Neutrophil (primary cell): Measurements from ENCODE around the gene MMUT.

Source experiments
- H3K27ac ChIP-seq: fragments of 200-600 bp; sonication (generic); 2 replicates; pipeline ENCODE4 v1.5.1; 2016; ENCODE audit warnings: mild to moderate bottlenecking, moderate library complexity
- H3K27me3 ChIP-seq: fragments of 200-600 bp; sonication (generic); 2 replicates; pipeline ENCODE4 v1.6.0; 2016; ENCODE audit warnings: mild to moderate bottlenecking
- H3K36me3 ChIP-seq: fragments of 200-600 bp; sonication (generic); 2 replicates; pipeline ENCODE4 v1.5.1; 2017
- H3K4me1 ChIP-seq, 2 experiments: fragments of 200-600 bp in 1 of 2; sonication (generic) in 1 of 2; 1 replicate in 1 of 2; 2 replicates in 1 of 2; pipeline versions ENCODE4 v1.5.1 to v1.6.1; 2013 to 2016; ENCODE audit warnings: low read depth in 1 of 2, low read length in 1 of 2, mild to moderate bottlenecking in 1 of 2, moderate library complexity in 1 of 2; ENCODE audit not compliant: control insufficient read depth in 1 of 2, insufficient read depth in 1 of 2
- H3K4me3 ChIP-seq, 2 experiments: fragments of 200-600 bp in 1 of 2; sonication (generic) in 1 of 2; 1 replicate in 1 of 2; 2 replicates in 1 of 2; pipeline ENCODE4 v1.5.1; 2013 to 2016; ENCODE audit warnings: low read depth in 1 of 2, low read length in 1 of 2, mild to moderate bottlenecking in 1 of 2, moderate library complexity in 1 of 2
- H3K9me3 ChIP-seq: fragments of 200-600 bp; sonication (generic); 2 replicates; pipeline ENCODE4 v1.5.1; 2016
- TF ChIP-seq, protein P1 (sequence below): fragments of 200-600 bp; sonication (generic); IDR thresholded peaks from 2 replicates; pipeline ENCODE4 v1.5.1; 2016; ENCODE audit warnings: antibody characterized with exemption

MMUT gene

DNA sequence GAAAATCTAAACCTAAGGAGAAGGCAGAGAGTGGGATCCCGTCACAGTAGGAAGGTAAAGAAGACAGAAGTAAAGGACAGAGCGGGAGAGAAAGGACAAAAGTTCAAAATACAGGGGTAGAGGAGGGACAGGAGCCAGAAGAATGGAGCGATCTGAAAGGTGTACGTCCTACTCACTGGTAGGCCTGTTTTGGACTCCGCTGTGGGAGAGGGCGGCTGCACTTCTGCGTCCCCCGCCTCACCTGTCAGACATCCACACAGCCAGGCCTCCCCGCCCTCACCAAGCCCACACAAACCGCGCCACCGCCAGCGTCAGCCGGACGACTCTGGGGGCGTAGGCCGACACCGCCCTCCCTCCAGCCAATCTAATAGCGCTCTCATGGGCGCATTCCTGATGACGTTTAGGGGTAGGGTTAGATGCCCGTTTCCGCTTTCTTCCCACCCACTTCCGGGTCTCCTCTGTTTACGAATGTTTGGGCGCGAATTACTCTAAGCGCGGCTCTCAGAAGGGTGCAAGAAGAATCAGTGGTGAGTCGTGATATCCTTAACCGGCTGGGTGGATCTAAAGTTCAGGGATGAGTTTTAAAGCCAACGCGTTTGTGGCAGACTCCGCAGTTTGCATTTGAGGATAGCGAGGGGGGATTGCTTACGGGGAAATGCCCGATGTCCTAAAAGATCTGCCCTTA, at the start of gene MMUT, which contains the start of gene CENPQ:
TSS of gene MMUT (minus strand) at position 327 of the 685 bp plus-strand sequence. CDS start 3,787 bp downstream, outside the sequence.
TSS of gene CENPQ (plus strand) at position 444 of the 685 bp plus-strand sequence. CDS start 6,807 bp downstream, outside the sequence.
- TF ChIP-seq, protein P1, sequence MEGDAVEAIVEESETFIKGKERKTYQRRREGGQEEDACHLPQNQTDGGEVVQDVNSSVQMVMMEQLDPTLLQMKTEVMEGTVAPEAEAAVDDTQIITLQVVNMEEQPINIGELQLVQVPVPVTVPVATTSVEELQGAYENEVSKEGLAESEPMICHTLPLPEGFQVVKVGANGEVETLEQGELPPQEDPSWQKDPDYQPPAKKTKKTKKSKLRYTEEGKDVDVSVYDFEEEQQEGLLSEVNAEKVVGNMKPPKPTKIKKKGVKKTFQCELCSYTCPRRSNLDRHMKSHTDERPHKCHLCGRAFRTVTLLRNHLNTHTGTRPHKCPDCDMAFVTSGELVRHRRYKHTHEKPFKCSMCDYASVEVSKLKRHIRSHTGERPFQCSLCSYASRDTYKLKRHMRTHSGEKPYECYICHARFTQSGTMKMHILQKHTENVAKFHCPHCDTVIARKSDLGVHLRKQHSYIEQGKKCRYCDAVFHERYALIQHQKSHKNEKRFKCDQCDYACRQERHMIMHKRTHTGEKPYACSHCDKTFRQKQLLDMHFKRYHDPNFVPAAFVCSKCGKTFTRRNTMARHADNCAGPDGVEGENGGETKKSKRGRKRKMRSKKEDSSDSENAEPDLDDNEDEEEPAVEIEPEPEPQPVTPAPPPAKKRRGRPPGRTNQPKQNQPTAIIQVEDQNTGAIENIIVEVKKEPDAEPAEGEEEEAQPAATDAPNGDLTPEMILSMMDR: no peak
- H3K27ac ChIP-seq: peak within 1 kb of the TSS; percentile 77
- peak within 1 kb of the TSS; percentile 69 to 75 for H3K4me3 ChIP-seq
- no peaks in the 10 kb centered on the region for H3K9me3 ChIP-seq
- H3K4me1 ChIP-seq: peaks cover 31 to 36% of the 10 kb centered on the region in 2 experiments
- H3K36me3 ChIP-seq: peaks cover 2% of the 10 kb centered on the region
- no peaks in the 10 kb centered on the region for H3K27me3 ChIP-seq

DNA sequence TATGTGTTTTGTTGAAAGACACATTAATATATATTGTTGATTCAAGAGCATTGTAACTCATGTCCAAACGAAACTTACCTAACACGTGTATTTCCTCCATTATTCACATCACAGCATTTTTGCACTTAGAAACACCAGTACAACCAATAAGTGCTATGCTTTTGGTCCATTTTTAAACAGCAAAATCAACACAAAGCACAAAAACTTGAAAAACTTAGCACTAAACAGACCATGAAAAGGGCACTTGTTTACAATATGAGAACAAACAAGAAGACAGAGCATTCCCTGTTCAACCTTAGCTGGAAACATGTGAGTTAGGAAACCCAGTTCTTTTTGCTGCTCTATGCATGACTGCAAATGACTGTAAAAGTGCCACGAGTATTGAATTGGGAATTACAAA, 46.3 kb upstream of the MMUT start:
- TF ChIP-seq, protein P1: no peak

DNA sequence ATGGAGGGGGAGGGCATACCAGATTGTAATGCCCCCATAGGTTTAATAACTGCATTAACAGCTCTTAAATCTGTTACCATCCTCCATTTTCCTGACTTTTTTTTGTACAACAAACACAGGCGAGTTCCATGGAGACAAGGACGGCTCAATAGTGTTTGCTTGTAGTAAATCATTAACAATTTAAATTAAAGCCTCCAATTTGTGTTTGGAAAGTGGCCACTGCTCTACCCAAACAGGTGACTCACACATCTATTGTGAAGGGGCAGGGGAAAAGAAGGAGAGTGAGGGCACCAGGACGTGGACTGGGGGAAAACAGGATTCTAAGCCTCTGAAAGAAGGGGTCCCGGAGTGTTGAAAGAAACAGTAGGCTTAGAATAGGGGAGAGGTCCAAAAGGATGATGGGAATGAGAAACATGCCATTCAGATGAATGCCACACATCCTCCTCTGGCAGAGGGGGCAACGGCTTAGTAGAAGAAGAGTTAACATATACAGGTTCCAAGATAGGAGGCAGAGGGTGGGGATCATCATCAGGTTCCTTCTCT, 43.6 kb upstream of the MMUT start:
- Histone ChIP-seq H3K27ac (no peak overlapping the region), H3K4me3 (no peak overlapping the region), H3K4me1 (no peaks in the 10 kb centered on the region), H3K27me3 (no peaks in the 10 kb centered on the region), H3K9me3 (no peaks in the 10 kb centered on the region), H3K36me3 (no peaks in the 10 kb centered on the region)
- TF ChIP-seq, protein P1: no peak

More for the DNA sequence above, 46.3 kb upstream of the MMUT start:
- no peak overlapping the region for H3K4me3 ChIP-seq
- peaks cover 20% of the 10 kb centered on the region for H3K27me3 ChIP-seq
- no peak overlapping the region for H3K27ac ChIP-seq
- no peaks in the 10 kb centered on the region for H3K36me3 ChIP-seq
- no peaks in the 10 kb centered on the region for H3K9me3 ChIP-seq
- no peaks in the 10 kb centered on the region for H3K4me1 ChIP-seq

DNA sequence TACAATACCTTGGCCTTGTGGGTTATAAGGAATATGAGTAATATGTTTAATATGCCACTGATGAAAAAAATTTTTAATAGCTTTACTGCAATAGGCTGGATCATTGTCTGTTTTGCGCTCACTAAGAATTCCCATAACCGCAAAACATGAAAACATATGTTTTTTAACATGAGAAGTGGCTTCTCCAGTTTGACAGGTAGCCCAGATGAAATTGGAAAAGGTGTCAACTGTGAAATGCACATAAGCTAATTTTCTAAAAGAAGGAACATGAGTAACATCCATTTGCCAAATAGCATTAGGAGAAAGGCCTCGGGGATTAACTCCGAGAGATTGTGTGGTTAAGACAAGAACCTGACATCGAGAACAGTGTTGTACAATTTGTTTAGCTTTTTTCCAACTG, 41.6 kb upstream of the MMUT start:
- Histone ChIP-seq H3K4me1 (no peaks in the 10 kb centered on the region), H3K27ac (no peak overlapping the region), H3K36me3 (no peaks in the 10 kb centered on the region), H3K9me3 (no peaks in the 10 kb centered on the region), H3K27me3 (peaks cover 3% of the 10 kb centered on the region), H3K4me3 (no peak overlapping the region)
- TF ChIP-seq, protein P1: no peak

DNA sequence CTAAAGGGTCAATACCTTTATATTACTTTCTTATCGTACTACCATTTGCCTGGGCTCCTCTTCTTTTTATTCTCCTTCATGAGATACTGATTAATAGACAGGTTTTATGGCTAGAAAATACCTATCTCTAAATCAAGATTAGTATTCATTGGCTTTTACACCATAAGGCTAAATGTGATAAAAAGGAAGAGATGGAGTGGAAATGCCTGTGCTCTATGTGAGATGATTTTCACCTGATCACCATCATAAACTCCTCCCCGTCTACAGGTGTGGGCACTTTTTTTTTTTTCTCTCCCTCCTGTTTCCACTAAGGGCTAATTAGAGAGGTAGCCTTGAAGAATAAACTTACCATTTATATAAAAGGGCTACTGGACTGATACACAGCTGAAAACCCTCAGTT, 36.6 kb upstream of the MMUT start, which contains the start of gene GLYATL3:
TSS of gene GLYATL3 (plus strand) at position 301 of the 400 bp plus-strand sequence. CDS start 12,068 bp downstream, outside the sequence.
- Histone ChIP-seq H3K4me3 (no peak within 1 kb of the TSS), H3K9me3 (no peaks in the 10 kb centered on the region), H3K36me3 (no peaks in the 10 kb centered on the region), H3K27me3 (peaks cover 13% of the 10 kb centered on the region), H3K4me1 (no peaks in the 10 kb centered on the region), H3K27ac (no peak within 1 kb of the TSS)
- TF ChIP-seq, protein P1: no peak
